Stimulated activated CD4-positive, alpha-beta T cell treated with anti-CD3 and anti-CD28 coated beads, Interleukin-4, amount 100 ng/mL, for 24 hours (primary cell): ENCODE measurements around the gene KIZ.

Source experiments
- DNase-seq: peaks from one replicate; pipeline ENCODE4 v3.0.0-alpha.2; 2020

The KIZ gene

GRCh38 chr20:21105429-21106170 lies 20.3 kb upstream of the KIZ start:
- DNase-seq, result no peak

GRCh38 chr20:21106171-21107017 lies 19.5 kb upstream of the KIZ start, which contains the start of gene LINC00237:
LINC00237 (minus strand) TSS chr20:21106358.
- no peak for DNase-seq

GRCh38 chr20:21109144-21109543 lies 16.7 kb upstream of the KIZ start:
- DNase-seq, result no peak

GRCh38 chr20:21110811-21111210 lies 15.1 kb upstream of the KIZ start:
- no peak for DNase-seq

GRCh38 chr20:21111416-21111815 lies 14.5 kb upstream of the KIZ start:
- DNase-seq, result no peak

GRCh38 chr20:21113697-21114096 lies 12.2 kb upstream of the KIZ start:
- DNase-seq, result no peak

- no peak for DNase-seq
Measured at GRCh38 chr20:21114584-21114983, 11.3 kb upstream of the KIZ start.

GRCh38 chr20:21117521-21117920 lies 8.4 kb upstream of the KIZ start:
- DNase-seq, result no peak

- DNase-seq, result no peak
Measured at GRCh38 chr20:21118138-21118537, 7.7 kb upstream of the KIZ start.

- DNase-seq, result no peak
Measured at GRCh38 chr20:21118782-21119181, 7.1 kb upstream of the KIZ start.

- DNase-seq, result no peak
Measured at GRCh38 chr20:21124190-21124589, 1.7 kb upstream of the KIZ start.

- no peak for DNase-seq
Measured at GRCh38 chr20:21125072-21125848, 622 bp upstream of the KIZ start.

GRCh38 chr20:21126581-21126870 lies 644 bp downstream of the KIZ start:
- no peak for DNase-seq

- no peak for DNase-seq
Measured at GRCh38 chr20:21127201-21127981, 1.5 kb downstream of the KIZ start.

GRCh38 chr20:21129861-21130260 lies 4.0 kb downstream of the KIZ start:
- no peak for DNase-seq

GRCh38 chr20:21133404-21133803 lies 7.5 kb downstream of the KIZ start:
- no peak for DNase-seq

GRCh38 chr20:21133917-21134622 lies 8.2 kb downstream of the KIZ start:
- no peak for DNase-seq

GRCh38 chr20:21134883-21135493 lies 9.1 kb downstream of the KIZ start:
- no peak for DNase-seq

GRCh38 chr20:21136015-21136732 lies 10.3 kb downstream of the KIZ start:
- no peak for DNase-seq

GRCh38 chr20:21137078-21137477 lies 11.2 kb downstream of the KIZ start:
- no peak for DNase-seq
